Psoas muscle (tissue), 8 donors: Measurements from ENCODE around the gene KCNQ5. TPM values are rescaled to one million over a fixed set of nuclear protein-coding genes. Genes with fewer than 3 reads are reported as not detected.

ENCODE experiments used
- ATAC-seq, 4 donors: fragments of 200-7000 bp; cut with Tn5 transposase; one replicate each; pipeline ENCODE4 v1.9.1; 2020; ENCODE audit warnings: moderate library complexity in 3 of 4, mild to moderate bottlenecking in 2 of 4
- DNase-seq, 2 donors: peaks; one replicate each; pipeline ENCODE4 v3.0.0-alpha.2; 2020
- H3K27ac ChIP-seq: fragments of 200-600 bp; one replicate; pipeline ENCODE4 v1.8.0; 2022
- H3K27me3 ChIP-seq, 3 donors: fragments of 200-600 bp in 1 of 3; one replicate each; pipeline versions ENCODE4 v1.6.1 to v1.8.0; 2013 to 2022; ENCODE audit warnings: low read length in 2 of 3, mild to moderate bottlenecking in 2 of 3, moderate library complexity in 1 of 3; ENCODE audit not compliant: insufficient read depth in 3 of 3
- H3K36me3 ChIP-seq, 2 donors: fragments of 200-600 bp in 1 of 2; one replicate each; pipeline versions ENCODE4 v1.6.1 to v1.8.0; 2013 to 2022; ENCODE audit warnings: low read depth in 1 of 2, mild to moderate bottlenecking in 1 of 2, moderate library complexity in 1 of 2; ENCODE audit not compliant: insufficient read depth in 1 of 2
- H3K4me1 ChIP-seq: fragments of 200-600 bp; one replicate; pipeline ENCODE4 v1.8.0; 2022
- H3K4me3 ChIP-seq: fragments of 200-600 bp; one replicate; pipeline ENCODE4 v1.8.0; 2022; ENCODE audit warnings: mild to moderate bottlenecking
- H3K9me3 ChIP-seq: fragments of 200-600 bp; one replicate; pipeline ENCODE4 v1.8.0; 2022
- CTCF ChIP-seq: fragments of 200-600 bp; IDR thresholded peaks from one replicate; pipeline ENCODE4 v1.8.0; 2022; ENCODE audit warnings: antibody characterized with exemption
- WGBS, 3 donors: extraction: QIAGEN DNeasy Blood & Tissue Kit; methylation state at CpG; one replicate each; pipeline versions ENCODE4 v1.1.6 to v1.1.7; 2013; 5-methylcytosine and 5-hydroxymethylcytosine counted together
- intact Hi-C, 2 donors: fragments of 100-400 bp; cut with DNase I; formaldehyde crosslinking; loops; one replicate each; pipeline versions ENCODE4 v1.11.0 to v1.14.2; 2022
- polyA plus RNA-seq, 3 donors: library from polyadenylated mRNA; stranded (reverse); fragments of 200-250 nt; gene quantifications; one replicate each; pipeline ENCODE4 v1.2.3, GENCODE V29; 2013
- total RNA-seq, 4 donors: library from RNA; stranded (reverse); fragmentation: NEBNext Ultra II Directional in 2 of 4; extraction: Animal tissue kit (Norgen Biotek cat#: 25700) in 2 of 4; gene quantifications; one replicate each; pipeline versions ENCODE4 v1.2.1 to v1.2.4, GENCODE V29; 2021 to 2023
- donor health status: healthy with polysubstance abuse.
- donor health status: DM: no; HTN: no; CAD: no; lungs with moderate emphysema.
- donor health status: Bipolar disorder and iron deficiency.
- donor health status: healthy.
- donor health status: DM: yes; HTN: yes; CAD: no.
- donor health status: DM: no; HTN: no; CAD: no.
- donor health status: DM: no; HTN: no; CAD: no.
- donor health status: DM: yes; HTN: yes; CAD: no.

The KCNQ5 gene
- total and polyA plus RNA-seq, 7 donors, result 4.4 to 90.7 (median 25.7) TPM

- WGBS, 3 donors, result 20 to 34% (median 26%) methylated on average over 2 of the region's 2 CpGs
- no peak for TF ChIP-seq CTCF
- H3K9me3 ChIP-seq, result no peaks in the 10 kb centered on the region
- no peak overlapping the region for H3K4me3 ChIP-seq
- no peaks in the 10 kb centered on the region for H3K36me3 ChIP-seq
- peaks cover 55% of the 10 kb centered on the region for H3K4me1 ChIP-seq
- H3K27me3 ChIP-seq, result no peaks in the 10 kb centered on the region
- DNase-seq, result peak; percentile 37 to 63
- peak overlapping the region; percentile 86 for H3K27ac ChIP-seq
- ATAC-seq, result peak; percentile 75 to 88 (median 78)
- intact Hi-C loops, result loop anchor here (2.0 to 10.0 kb wide), 7 partner anchors 42 to 267 kb away; no protein-coding TSS in a partner anchor
Observed at GRCh38 chr6:72865467-72865866, 243.6 kb downstream of the KCNQ5 start.

- 93 to 96% (median 95%) methylated on average over 5 of the region's 5 CpGs for WGBS, 3 donors
- ATAC-seq (no peak), DNase-seq (no peak)
- no peaks in the 10 kb centered on the region for H3K36me3 ChIP-seq
- H3K4me3 ChIP-seq, result no peak overlapping the region
- intact Hi-C loops, result loop anchor here (5.0 to 10.0 kb wide), 6 partner anchors 38 to 263 kb away; no protein-coding TSS in a partner anchor
- H3K4me1 ChIP-seq, result peaks cover 49% of the 10 kb centered on the region
- no peaks in the 10 kb centered on the region for H3K9me3 ChIP-seq
- peak overlapping the region; percentile 23 for H3K27ac ChIP-seq
- H3K27me3 ChIP-seq, result no peaks in the 10 kb centered on the region
- no peak for TF ChIP-seq CTCF
Observed at GRCh38 chr6:72869621-72870020, 247.8 kb downstream of the KCNQ5 start.

DNA sequence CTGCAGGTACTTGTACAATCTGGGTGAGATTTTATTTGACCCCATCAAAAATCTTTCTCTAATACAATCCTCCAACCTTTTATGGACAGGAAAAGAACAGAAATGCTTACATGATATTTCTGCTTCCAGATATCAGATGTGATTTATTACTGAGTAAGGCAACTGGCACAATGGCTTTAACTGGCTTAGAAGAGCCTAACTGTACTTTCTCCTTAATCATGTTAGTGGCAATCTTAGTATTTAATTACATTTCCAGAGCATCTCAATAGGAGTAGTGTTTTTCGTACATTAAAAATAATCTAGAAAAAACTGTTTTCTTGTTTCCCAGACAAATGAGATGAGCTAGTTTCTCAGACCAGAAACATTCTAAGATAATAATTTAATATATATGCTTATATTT lies 251.6 kb downstream of the KCNQ5 start:
- intact Hi-C loops, result no loop called here
- WGBS, 3 donors, result 28 to 39% (median 32%) methylated on average over 1 of the region's 1 CpG
- no peaks in the 10 kb centered on the region for H3K36me3 ChIP-seq
- no peak for DNase-seq
- H3K4me3 ChIP-seq, result peak overlapping the region; percentile 4
- peak overlapping the region; percentile 41 for H3K27ac ChIP-seq
- peaks cover 31% of the 10 kb centered on the region for H3K4me1 ChIP-seq
- peak in 2 of 4 donors; percentile 78 to 85 for ATAC-seq
- no peaks in the 10 kb centered on the region for H3K27me3 ChIP-seq
- H3K9me3 ChIP-seq, result no peaks in the 10 kb centered on the region
- no peak for TF ChIP-seq CTCF

- intact Hi-C loops, result loop anchor here in 1 of 2 donors (5.0 kb wide), 1 partner anchor 726 kb away; no protein-coding TSS in a partner anchor
- Histone ChIP-seq H3K36me3 (no peaks in the 10 kb centered on the region), H3K27me3 (no peaks in the 10 kb centered on the region), H3K27ac (no peak overlapping the region), H3K9me3 (no peaks in the 10 kb centered on the region), H3K4me3 (no peak overlapping the region), H3K4me1 (peaks cover 31% of the 10 kb centered on the region)
- TF ChIP-seq CTCF, result no peak
- no peak for DNase-seq
- ATAC-seq, result no peak
Observed at GRCh38 chr6:72876256-72876655, 254.4 kb downstream of the KCNQ5 start.

DNA sequence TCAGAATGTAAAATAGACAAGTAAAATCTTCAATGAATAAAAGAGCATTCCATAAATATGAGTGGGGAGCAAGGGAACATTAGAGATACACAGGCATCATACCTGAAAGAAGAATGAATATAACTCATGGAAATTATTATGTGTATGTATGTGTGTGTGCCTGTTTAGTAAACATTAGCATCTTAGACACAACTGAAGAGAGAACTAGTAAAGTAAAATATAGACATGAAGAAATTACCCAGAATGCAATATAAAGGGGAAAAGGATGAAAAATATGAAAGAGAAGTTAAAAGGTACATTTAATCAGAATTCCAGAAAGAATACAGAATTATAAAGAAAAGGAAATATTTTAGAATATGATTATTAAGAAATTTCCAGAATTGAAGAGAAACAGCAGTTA lies 264.3 kb downstream of the KCNQ5 start:
- H3K9me3 ChIP-seq, result no peaks in the 10 kb centered on the region
- no peak for TF ChIP-seq CTCF
- DNase-seq (no peak), ATAC-seq (no peak)
- no peaks in the 10 kb centered on the region for H3K36me3 ChIP-seq
- H3K27me3 ChIP-seq, result no peaks in the 10 kb centered on the region
- H3K27ac ChIP-seq, result no peak overlapping the region
- H3K4me3 ChIP-seq, result no peak overlapping the region
- intact Hi-C loops, result no loop called here
- H3K4me1 ChIP-seq, result no peaks in the 10 kb centered on the region
